Measurements from ENCODE around the gene SYT2. TPM values are rescaled to one million over a fixed set of nuclear protein-coding genes. Genes with fewer than 3 reads are reported as not detected.

The SYT2 gene
- polyA plus RNA-seq, 1 experiment, result not detected

DNA sequence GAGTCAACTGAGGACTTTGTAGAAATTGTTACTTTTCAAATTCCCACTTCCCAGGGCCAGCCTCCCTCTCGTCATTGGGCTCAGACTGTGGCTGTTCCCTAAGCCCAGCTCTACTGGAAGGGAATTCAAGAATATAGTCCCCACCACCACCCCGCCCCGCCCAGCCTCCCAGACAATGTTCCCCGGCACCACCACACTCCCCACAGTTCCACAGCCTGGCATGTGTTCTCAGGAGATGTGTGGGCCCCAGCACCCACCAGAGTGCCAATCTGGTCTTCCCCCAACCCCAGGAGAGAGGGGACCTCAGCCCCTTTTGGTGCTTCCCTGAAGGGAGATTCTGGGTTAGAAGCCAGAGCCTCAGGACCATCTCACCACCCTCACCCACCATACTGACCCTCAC, 120.1 kb downstream of the SYT2 start:
- DNase-seq (ENCODE audit: low read depth), result no peak
- TF ChIP-seq, protein P1, sequence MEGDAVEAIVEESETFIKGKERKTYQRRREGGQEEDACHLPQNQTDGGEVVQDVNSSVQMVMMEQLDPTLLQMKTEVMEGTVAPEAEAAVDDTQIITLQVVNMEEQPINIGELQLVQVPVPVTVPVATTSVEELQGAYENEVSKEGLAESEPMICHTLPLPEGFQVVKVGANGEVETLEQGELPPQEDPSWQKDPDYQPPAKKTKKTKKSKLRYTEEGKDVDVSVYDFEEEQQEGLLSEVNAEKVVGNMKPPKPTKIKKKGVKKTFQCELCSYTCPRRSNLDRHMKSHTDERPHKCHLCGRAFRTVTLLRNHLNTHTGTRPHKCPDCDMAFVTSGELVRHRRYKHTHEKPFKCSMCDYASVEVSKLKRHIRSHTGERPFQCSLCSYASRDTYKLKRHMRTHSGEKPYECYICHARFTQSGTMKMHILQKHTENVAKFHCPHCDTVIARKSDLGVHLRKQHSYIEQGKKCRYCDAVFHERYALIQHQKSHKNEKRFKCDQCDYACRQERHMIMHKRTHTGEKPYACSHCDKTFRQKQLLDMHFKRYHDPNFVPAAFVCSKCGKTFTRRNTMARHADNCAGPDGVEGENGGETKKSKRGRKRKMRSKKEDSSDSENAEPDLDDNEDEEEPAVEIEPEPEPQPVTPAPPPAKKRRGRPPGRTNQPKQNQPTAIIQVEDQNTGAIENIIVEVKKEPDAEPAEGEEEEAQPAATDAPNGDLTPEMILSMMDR (IDR thresholded peaks at IDR 0.05; ENCODE audit: insufficient read depth, low read depth, low read length), result no peak
- no peak overlapping the region for H3K4me3 ChIP-seq (ENCODE audit: low read depth, low read length)
- POLR2A ChIA-PET, result interaction anchor here (1.1 kb wide), 1 partner anchor 12 kb away, joined by 4 read pairs; no protein-coding TSS in a partner anchor
- no peaks in the 10 kb centered on the region for H3K36me3 ChIP-seq (ENCODE audit: control insufficient read depth, insufficient read depth, low read length)
- CTCF ChIA-PET, result interaction anchor here (1.1 to 5.5 kb wide), 4 partner anchors 10 to 126 kb away, joined by 4 to 25 read pairs (median 10); no protein-coding TSS in a partner anchor
- no peaks in the 10 kb centered on the region for H3K27me3 ChIP-seq (ENCODE audit: control insufficient read depth, insufficient read depth, low read length)

DNA sequence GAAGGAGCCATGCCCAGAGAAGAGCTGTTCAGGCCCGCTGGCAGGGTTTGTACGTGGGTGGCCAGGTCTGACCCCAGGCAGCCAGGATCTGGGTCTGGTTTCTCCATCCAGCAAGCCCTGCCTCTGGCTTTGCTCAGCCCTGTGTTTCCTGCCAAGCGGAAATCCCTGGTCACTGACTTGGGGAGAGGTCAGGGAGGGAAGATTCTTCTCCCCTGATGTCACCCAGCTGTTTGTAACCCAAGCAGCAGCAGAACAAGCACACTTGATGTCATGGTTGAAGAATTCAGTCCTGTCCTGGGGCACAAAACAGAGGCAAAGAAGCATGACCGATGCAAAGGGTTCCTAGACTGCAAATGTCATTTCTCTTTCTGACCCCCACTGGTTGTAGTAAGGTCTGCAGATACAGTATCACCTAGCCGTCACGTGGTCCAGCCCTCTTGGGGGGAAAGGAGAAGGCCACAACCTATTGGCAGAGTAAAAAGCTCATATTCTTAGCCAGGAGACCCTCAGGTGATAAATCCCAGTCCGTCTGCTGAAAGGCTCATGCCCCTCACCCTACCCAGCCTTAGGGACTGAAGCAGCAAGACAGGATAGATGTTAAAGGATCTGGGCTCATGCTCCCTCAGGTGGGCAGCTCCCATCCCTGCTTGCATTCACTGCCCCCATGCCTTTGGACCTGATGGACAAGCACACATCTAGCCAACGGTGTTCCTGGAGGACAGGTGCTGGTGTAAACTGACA, 120.9 kb downstream of the SYT2 start:
- Histone ChIP-seq H3K4me3 (ENCODE audit: low read depth, low read length) (no peak overlapping the region), H3K27me3 (ENCODE audit: control insufficient read depth, insufficient read depth, low read length) (no peaks in the 10 kb centered on the region), H3K36me3 (ENCODE audit: control insufficient read depth, insufficient read depth, low read length) (no peaks in the 10 kb centered on the region)
- CTCF ChIA-PET, result interaction anchor here (1.7 to 5.5 kb wide), 4 partner anchors 11 to 125 kb away, joined by 4 to 25 read pairs (median 16); no protein-coding TSS in a partner anchor
- peak; percentile 99 for DNase-seq (ENCODE audit: low read depth)
- POLR2A ChIA-PET, result interaction anchor here (1.0 to 1.1 kb wide), 2 partner anchors 11 to 13 kb away, joined by 4 to 11 read pairs; no protein-coding TSS in a partner anchor
- TF ChIP-seq, protein P1 (IDR thresholded peaks at IDR 0.05; ENCODE audit: insufficient read depth, low read depth, low read length), result peak; percentile 22; the same call in 1 of the 2 replicates

GRCh38 chr1:202588503-202589189, 121.6 kb downstream of the SYT2 start:
- Histone ChIP-seq H3K4me3 (ENCODE audit: low read depth, low read length) (no peak overlapping the region), H3K27me3 (ENCODE audit: control insufficient read depth, insufficient read depth, low read length) (no peaks in the 10 kb centered on the region), H3K36me3 (ENCODE audit: control insufficient read depth, insufficient read depth, low read length) (no peaks in the 10 kb centered on the region)
- TF ChIP-seq, protein P1 (IDR thresholded peaks at IDR 0.05; ENCODE audit: insufficient read depth, low read depth, low read length), result no peak
- CTCF ChIA-PET, result interaction anchor here (2.7 to 5.5 kb wide), 3 partner anchors 11 to 16 kb away, joined by 15 to 25 read pairs (median 16); no protein-coding TSS in a partner anchor
- POLR2A ChIA-PET, result interaction anchor here (1.0 to 1.1 kb wide), 2 partner anchors 10 to 12 kb away, joined by 4 to 11 read pairs; no protein-coding TSS in a partner anchor
- DNase-seq (ENCODE audit: low read depth), result no peak

DNA sequence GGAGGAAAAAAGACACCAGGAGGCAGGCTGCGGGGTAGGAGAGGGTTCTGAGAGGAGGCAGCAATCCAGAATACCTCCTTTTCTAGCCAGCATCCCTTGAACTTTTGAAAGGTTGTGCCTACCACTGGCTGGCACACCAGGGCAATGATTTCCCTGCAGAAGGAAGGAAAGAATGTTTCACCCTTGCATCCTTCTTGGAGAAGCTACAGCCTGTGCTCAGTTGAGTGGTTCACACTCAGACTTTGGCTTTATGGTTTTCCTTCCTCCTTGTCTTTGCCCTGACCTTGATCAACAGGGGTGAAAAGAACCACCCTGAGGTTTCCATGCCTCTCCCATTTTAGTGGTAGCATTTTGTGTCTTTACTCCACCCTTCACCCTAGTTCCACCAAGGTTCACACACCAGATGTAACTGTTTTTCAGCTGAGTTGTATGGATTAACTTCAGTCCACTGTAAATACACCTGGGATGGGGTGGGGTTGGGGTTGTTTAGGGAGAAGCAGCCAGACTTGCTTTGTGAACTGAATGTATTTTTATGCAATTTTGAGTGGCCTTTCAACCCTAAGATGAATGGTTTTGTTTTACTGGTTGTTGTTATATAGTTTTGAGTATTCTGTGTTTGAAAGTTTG, 122.3 kb downstream of the SYT2 start:
- CTCF ChIA-PET, result interaction anchor here (2.7 to 5.5 kb wide), 4 partner anchors 11 to 15 kb away, joined by 15 to 25 read pairs (median 16); no protein-coding TSS in a partner anchor

More for the DNA sequence above, 122.3 kb downstream of the SYT2 start:
- DNase-seq (ENCODE audit: low read depth), result no peak
- H3K27me3 ChIP-seq (ENCODE audit: control insufficient read depth, insufficient read depth, low read length), result no peaks in the 10 kb centered on the region
- H3K4me3 ChIP-seq (ENCODE audit: low read depth, low read length), result no peak overlapping the region
- POLR2A ChIA-PET, result no interaction called here
- TF ChIP-seq, protein P1 (IDR thresholded peaks at IDR 0.05; ENCODE audit: insufficient read depth, low read depth, low read length), result no peak
- no peaks in the 10 kb centered on the region for H3K36me3 ChIP-seq (ENCODE audit: control insufficient read depth, insufficient read depth, low read length)

All from BJ (cell line).